Measurements from ENCODE around the gene STK25. TPM values are rescaled to one million over a fixed set of nuclear protein-coding genes. Genes with fewer than 3 reads are reported as not detected.

STK25 gene
- total and polyA plus RNA-seq, 12 donors, result 66.1 to 147 (median 86.1) TPM

DNA sequence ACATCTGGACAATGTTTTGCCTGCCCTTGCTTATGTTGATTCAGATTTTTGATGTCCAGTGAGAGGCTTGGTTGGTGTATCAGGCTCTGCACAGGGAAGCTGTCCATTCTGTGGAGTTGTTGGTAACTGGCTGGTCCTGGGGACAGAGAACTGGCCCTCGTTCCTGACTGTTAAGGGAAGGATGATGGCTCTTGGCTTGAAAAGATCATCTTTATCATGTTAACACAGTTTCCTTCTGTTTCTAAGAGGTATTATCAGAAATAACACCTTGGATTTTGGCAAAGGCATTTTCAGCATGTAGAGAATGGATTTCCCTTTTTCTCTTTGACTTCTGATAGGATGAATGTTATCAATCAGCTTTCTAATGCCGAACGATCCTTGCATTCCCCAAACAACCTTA is 19.3 kb downstream of the STK25 start:
- Histone ChIP-seq H3K27me3 (no peaks in the 10 kb centered on the region), H3K27ac (no peak overlapping the region), H3K9me3 (no peaks in the 10 kb centered on the region), H3K36me3 (peaks cover 0 to 54% (median 4%) of the 10 kb centered on the region in 9 donors), H3K4me3 (no peak overlapping the region), H3K4me1 (no peaks in the 10 kb centered on the region)
- WGBS, 2 donors, result 83 to 84% methylated on average over 3 of the region's 3 CpGs
- ATAC-seq (no peak), DNase-seq (no peak)
- no peak for TF ChIP-seq CTCF (IDR thresholded peaks at IDR 0.05)
- intact Hi-C loops (cut with DNase I), result no loop called here

GRCh38 chr2:241485172-241485911 is 23.0 kb downstream of the STK25 start:
- intact Hi-C loops (cut with DNase I), result no loop called here
- ATAC-seq, result peak in 1 of 8 donors; percentile 50
- Histone ChIP-seq H3K27ac (no peak overlapping the region), H3K4me3 (no peak overlapping the region), H3K36me3 (peaks cover 0 to 26% (median 0%) of the 10 kb centered on the region in 9 donors), H3K4me1 (no peaks in the 10 kb centered on the region), H3K27me3 (no peaks in the 10 kb centered on the region), H3K9me3 (no peaks in the 10 kb centered on the region)
- WGBS, 2 donors, result 77% methylated on average over 1 of the region's 1 CpG
- no peak for TF ChIP-seq CTCF (IDR thresholded peaks at IDR 0.05)
- DNase-seq, result no peak

- no peak for TF ChIP-seq CTCF (IDR thresholded peaks at IDR 0.05)
- Histone ChIP-seq H3K36me3 (peaks cover 0 to 32% (median 3%) of the 10 kb centered on the region in 9 donors), H3K27ac (no peak overlapping the region), H3K27me3 (no peaks in the 10 kb centered on the region), H3K4me3 (no peak overlapping the region), H3K9me3 (no peaks in the 10 kb centered on the region), H3K4me1 (no peaks in the 10 kb centered on the region)
- DNase-seq (no peak), ATAC-seq (no peak)
- 92 to 94% methylated on average over 9 of the region's 9 CpGs for WGBS, 2 donors
- intact Hi-C loops (cut with DNase I), result no loop called here
Observed at GRCh38 chr2:241483305-241483704, 25.1 kb downstream of the STK25 start.

DNA sequence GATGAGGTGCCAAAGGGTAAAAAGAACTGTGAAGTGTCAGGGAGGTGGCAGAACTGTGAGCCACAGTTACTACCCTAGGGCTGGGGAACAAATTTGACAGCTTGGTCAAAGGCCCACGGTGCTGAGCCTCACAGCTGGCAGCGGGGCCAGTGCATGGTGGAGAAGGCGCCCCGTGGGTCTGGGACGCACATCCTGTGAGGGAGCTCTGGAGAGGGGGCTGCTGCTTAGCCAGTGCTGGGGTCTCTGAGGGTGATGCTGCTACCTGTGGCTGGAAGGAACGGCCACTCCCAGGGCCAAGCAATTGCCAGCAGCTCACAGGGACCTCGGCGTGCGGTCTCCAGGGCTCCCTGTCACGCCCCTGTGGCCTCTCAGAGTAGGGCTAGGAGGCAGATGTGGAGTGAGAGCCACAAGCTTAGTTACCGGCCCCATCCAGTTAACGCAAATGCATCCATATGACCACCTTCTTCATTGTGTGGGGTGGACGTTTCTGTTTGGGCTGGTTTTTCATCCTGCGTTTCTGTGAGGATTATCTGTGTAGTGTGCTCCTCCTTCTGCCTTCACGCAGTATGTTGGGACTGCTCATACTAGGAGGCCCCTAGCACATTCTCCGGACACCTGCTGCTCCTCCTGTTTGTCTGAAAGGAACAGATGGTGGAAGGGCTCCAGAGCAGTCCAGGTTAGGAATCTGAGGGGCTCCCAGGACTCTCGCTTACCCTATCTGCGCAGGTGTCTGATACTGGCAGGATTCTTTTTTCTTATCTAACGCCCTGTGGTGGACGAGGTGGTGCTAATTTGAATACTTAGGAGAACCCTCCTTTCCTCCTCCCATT is 26.0 kb downstream of the STK25 start:
- Histone ChIP-seq H3K4me3 (no peak overlapping the region), H3K4me1 (no peaks in the 10 kb centered on the region), H3K27me3 (no peaks in the 10 kb centered on the region), H3K9me3 (no peaks in the 10 kb centered on the region), H3K27ac (no peak overlapping the region), H3K36me3 (peaks cover 0 to 42% (median 3%) of the 10 kb centered on the region in 9 donors)
- intact Hi-C loops (cut with DNase I), result no loop called here
- ATAC-seq (peak in 1 of 8 donors; percentile 28), DNase-seq (no peak)
- TF ChIP-seq CTCF (IDR thresholded peaks at IDR 0.05), result no peak
- WGBS, 2 donors, result 88 to 90% methylated on average over 20 of the region's 20 CpGs
